Measurements from ENCODE around the gene NUBP2. TPM values are rescaled to one million over a fixed set of nuclear protein-coding genes. Genes with fewer than 3 reads are reported as not detected.

The NUBP2 gene
- total RNA-seq, 3 donors from 2014 or later, result 61.6 to 82.6 (median 80.3) TPM

GRCh38 chr16:1831186-1832075 lies 48.7 kb downstream of the NUBP2 start:
- DNase-seq (ENCODE audit: low spot score in 2 of 2), result no peak
- no peak for TF ChIP-seq CTCF (IDR thresholded peaks at IDR 0.05)
- no peak for TF ChIP-seq POLR2A (IDR thresholded peaks at IDR 0.05)
- TF ChIP-seq POLR2AphosphoS5 (IDR thresholded peaks at IDR 0.05), result no peak
- no peaks in the 10 kb centered on the region for H3K27me3 ChIP-seq
- H3K4me1 ChIP-seq, result peaks cover 0 to 9% of the 10 kb centered on the region in 2 donors
- no peaks in the 10 kb centered on the region for H3K9me3 ChIP-seq
- H3K4me3 ChIP-seq, result no peak overlapping the region
- no peaks in the 10 kb centered on the region for H3K36me3 ChIP-seq
- no peak overlapping the region for H3K27ac ChIP-seq
- intact Hi-C loops (cut with DNase I; ENCODE audit: low total_unique reads), result no loop called here

- Histone ChIP-seq H3K27me3 (no peaks in the 10 kb centered on the region), H3K4me3 (no peak overlapping the region), H3K9me3 (no peaks in the 10 kb centered on the region), H3K36me3 (no peaks in the 10 kb centered on the region), H3K27ac (no peak overlapping the region), H3K4me1 (peaks cover 0 to 9% of the 10 kb centered on the region in 2 donors)
- no peak for DNase-seq (ENCODE audit: low spot score in 2 of 2)
- no peak for TF ChIP-seq POLR2A (IDR thresholded peaks at IDR 0.05)
- TF ChIP-seq CTCF (IDR thresholded peaks at IDR 0.05), result no peak
- no peak for TF ChIP-seq POLR2AphosphoS5 (IDR thresholded peaks at IDR 0.05)
- intact Hi-C loops (cut with DNase I; ENCODE audit: low total_unique reads), result no loop called here
Measured at GRCh38 chr16:1832838-1833454, 50.2 kb downstream of the NUBP2 start.

- Histone ChIP-seq H3K4me1 (peaks cover 0 to under 1% of the 10 kb centered on the region in 2 donors), H3K4me3 (no peak overlapping the region), H3K9me3 (no peaks in the 10 kb centered on the region), H3K36me3 (no peaks in the 10 kb centered on the region), H3K27me3 (no peaks in the 10 kb centered on the region), H3K27ac (no peak overlapping the region)
- TF ChIP-seq POLR2A (IDR thresholded peaks at IDR 0.05), result no peak
- TF ChIP-seq CTCF (IDR thresholded peaks at IDR 0.05), result no peak
- no peak for TF ChIP-seq POLR2AphosphoS5 (IDR thresholded peaks at IDR 0.05)
- no peak for DNase-seq (ENCODE audit: low spot score in 2 of 2)
- intact Hi-C loops (cut with DNase I; ENCODE audit: low total_unique reads), result no loop called here
Measured at GRCh38 chr16:1834096-1834495, 51.3 kb downstream of the NUBP2 start.

Other genes with a start within 250 kb of the NUBP2 start
- 10 to 100 TPM; 27.8 to 37.0 (median 34.1) TPM for gene TMEM204, start 249.3 kb upstream of the NUBP2 start, total RNA-seq
- 10 to 100 TPM; 17.0 to 30.1 (median 23.9) TPM for gene IFT140, start 170.9 kb upstream of the NUBP2 start, total RNA-seq
- 10 to 100 TPM in 2 of 3 donors, 1 to 10 TPM in 1; 9.6 to 13.8 (median 10.8) TPM for gene CRAMP1, start 170.6 kb upstream of the NUBP2 start, total RNA-seq
- gene JPT2, start 104.7 kb upstream of the NUBP2 start, total RNA-seq, result 10 to 100 TPM; 19.2 to 44.2 (median 36.0) TPM
- gene MAPK8IP3, start 76.8 kb upstream of the NUBP2 start, total RNA-seq, result 10 to 100 TPM; 41.1 to 82.6 (median 71.6) TPM
- gene NME3, start 11.4 kb upstream of the NUBP2 start, total RNA-seq, result 100 to 1,000 TPM in 2 of 3 donors, 10 to 100 TPM in 1; 86.6 to 119 (median 115) TPM
- 10 to 100 TPM in 2 of 3 donors, 1 to 10 TPM in 1; 4.6 to 17.4 (median 14.0) TPM for gene EME2, start 10.2 kb upstream of the NUBP2 start, total RNA-seq
- gene MRPS34, start 9.8 kb upstream of the NUBP2 start, total RNA-seq, result 10 to 100 TPM; 85.9 to 95.4 (median 87.8) TPM
- gene SPSB3, start 389 bp upstream of the NUBP2 start, total RNA-seq, result 100 to 1,000 TPM in 1 of 3 donors, 10 to 100 TPM in 2; 84.9 to 107 (median 88.5) TPM
- under 1 TPM; 0.32 to 0.44 (median 0.33) TPM for gene IGFALS, start 10.7 kb downstream of the NUBP2 start, total RNA-seq
- 100 to 1,000 TPM in 1 of 3 donors, 10 to 100 TPM in 2; 61.9 to 114 (median 74.7) TPM for gene HAGH, start 43.9 kb downstream of the NUBP2 start, total RNA-seq
- gene FAHD1, start 44.2 kb downstream of the NUBP2 start, total RNA-seq, result 10 to 100 TPM; 27.2 to 35.4 (median 29.7) TPM
- gene MEIOB, start 89.2 kb downstream of the NUBP2 start, total RNA-seq, result not detected
- gene HS3ST6, start 135.5 kb downstream of the NUBP2 start, total RNA-seq, result not detected
- gene MSRB1, start 160.2 kb downstream of the NUBP2 start, total RNA-seq, result 10 to 100 TPM; 12.1 to 17.4 (median 17.0) TPM
- not detected for gene RPL3L, start 171.7 kb downstream of the NUBP2 start, total RNA-seq
- 100 to 1,000 TPM; 114 to 233 (median 144) TPM for gene NDUFB10, start 176.6 kb downstream of the NUBP2 start, total RNA-seq
- gene RPS2, start 181.9 kb downstream of the NUBP2 start, total RNA-seq, result 1,000 to 10,000 TPM; 1,340 to 2,607 (median 1,661) TPM
- gene RNF151, start 183.9 kb downstream of the NUBP2 start, total RNA-seq, result under 1 TPM in 1 of 3 donors, not detected in 2; 0.98 TPM
- 10 to 100 TPM; 32.9 to 42.3 (median 33.1) TPM for gene TBL3, start 189.1 kb downstream of the NUBP2 start, total RNA-seq
- gene NOXO1, start 198.5 kb downstream of the NUBP2 start, total RNA-seq, result under 1 TPM in 2 of 3 donors, not detected in 1; 0.88 to 0.98 TPM
- gene GFER, start 201.2 kb downstream of the NUBP2 start, total RNA-seq, result 10 to 100 TPM; 15.7 to 18.1 (median 17.9) TPM
- 1 to 10 TPM in 1 of 3 donors, under 1 TPM in 2; 0.44 to 2.0 (median 0.64) TPM for gene SYNGR3, start 207.0 kb downstream of the NUBP2 start, total RNA-seq
- gene ZNF598, start 226.9 kb downstream of the NUBP2 start, total RNA-seq, result 10 to 100 TPM; 16.0 to 25.2 (median 22.2) TPM
- not detected for gene NPW, start 236.8 kb downstream of the NUBP2 start, total RNA-seq
- 10 to 100 TPM; 31.5 to 58.3 (median 38.9) TPM for gene NHERF2, start 243.9 kb downstream of the NUBP2 start, total RNA-seq

Measured in breast epithelium (tissue), 4 donors.